Measurements from ENCODE around the gene ENOPH1.

ENOPH1 gene

DNA sequence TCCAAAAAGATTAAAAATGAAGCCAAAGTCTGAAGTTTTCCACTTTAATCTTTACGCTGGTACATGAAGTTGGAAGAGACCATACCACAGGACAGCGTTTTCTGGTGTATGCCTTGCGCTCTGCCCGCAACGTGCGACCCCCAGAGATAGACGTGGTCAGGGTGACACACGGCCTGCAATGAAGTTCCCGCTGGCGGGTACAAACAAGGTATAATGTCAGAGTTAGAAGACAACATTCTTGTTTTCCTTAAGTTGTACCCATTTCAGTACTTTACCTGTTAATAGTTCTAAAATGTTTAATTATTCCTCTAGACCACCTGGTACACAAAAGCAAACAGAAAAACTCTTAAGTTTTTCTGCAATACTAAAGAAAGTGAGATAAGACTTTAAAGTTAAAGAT is 4.9 kb upstream of the ENOPH1 start:
- no peak for FAIRE-seq

GRCh38 chr4:82428526-82428968 is 1.8 kb upstream of the ENOPH1 start:
- FAIRE-seq: peak; percentile 83
- DNase-seq (ENCODE audit: insufficient read length, low spot score): no peak

More for the DNA sequence above, 4.9 kb upstream of the ENOPH1 start:
- DNase-seq (ENCODE audit: insufficient read length, low spot score): no peak

GRCh38 chr4:82428969-82429727 is 1.2 kb upstream of the ENOPH1 start:
- FAIRE-seq: peak; percentile 94
- DNase-seq (ENCODE audit: insufficient read length, low spot score): peak; percentile 75

GRCh38 chr4:82429728-82430192 is 630 bp upstream of the ENOPH1 start:
- FAIRE-seq: no peak
- no peak for DNase-seq (ENCODE audit: insufficient read length, low spot score)

- FAIRE-seq (peak; percentile 37), DNase-seq (ENCODE audit: insufficient read length, low spot score) (no peak)
Measured at GRCh38 chr4:82430964-82431745, 765 bp downstream of the ENOPH1 start.

GRCh38 chr4:82431831-82432230 is 1.4 kb downstream of the ENOPH1 start:
- DNase-seq (ENCODE audit: insufficient read length, low spot score): no peak
- no peak for FAIRE-seq

DNA sequence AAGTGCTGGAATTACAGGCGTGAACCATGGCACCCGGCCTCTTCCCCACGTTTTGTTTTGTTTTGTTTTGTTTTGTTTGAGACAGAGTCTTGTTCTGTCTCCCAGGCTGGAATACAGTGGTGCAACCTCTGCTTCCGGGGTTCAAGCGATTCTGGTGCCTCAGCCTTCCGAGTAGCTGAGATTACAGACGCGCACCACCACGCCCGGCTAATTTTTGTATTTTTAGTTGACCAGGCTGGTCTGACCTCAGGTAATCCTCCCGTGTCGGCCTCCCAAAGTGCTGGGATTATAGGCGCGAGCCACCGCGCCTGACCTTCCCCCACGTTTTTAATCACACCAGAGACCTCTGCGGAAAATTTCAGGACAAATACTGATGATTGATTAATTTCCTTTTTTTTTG is 2.2 kb downstream of the ENOPH1 start:
- DNase-seq (ENCODE audit: insufficient read length, low spot score) (no peak), FAIRE-seq (no peak)

GRCh38 chr4:82433791-82434190 is 3.4 kb downstream of the ENOPH1 start:
- FAIRE-seq (no peak), DNase-seq (ENCODE audit: insufficient read length, low spot score) (no peak)

- no peak for FAIRE-seq
- DNase-seq (ENCODE audit: insufficient read length, low spot score): no peak
Measured at GRCh38 chr4:82434949-82435348, 4.6 kb downstream of the ENOPH1 start.

- FAIRE-seq (no peak), DNase-seq (ENCODE audit: insufficient read length, low spot score) (no peak)
Measured at GRCh38 chr4:82436130-82436529, 5.7 kb downstream of the ENOPH1 start.

GRCh38 chr4:82436780-82437179 is 6.4 kb downstream of the ENOPH1 start:
- FAIRE-seq: no peak
- DNase-seq (ENCODE audit: insufficient read length, low spot score): no peak

DNA sequence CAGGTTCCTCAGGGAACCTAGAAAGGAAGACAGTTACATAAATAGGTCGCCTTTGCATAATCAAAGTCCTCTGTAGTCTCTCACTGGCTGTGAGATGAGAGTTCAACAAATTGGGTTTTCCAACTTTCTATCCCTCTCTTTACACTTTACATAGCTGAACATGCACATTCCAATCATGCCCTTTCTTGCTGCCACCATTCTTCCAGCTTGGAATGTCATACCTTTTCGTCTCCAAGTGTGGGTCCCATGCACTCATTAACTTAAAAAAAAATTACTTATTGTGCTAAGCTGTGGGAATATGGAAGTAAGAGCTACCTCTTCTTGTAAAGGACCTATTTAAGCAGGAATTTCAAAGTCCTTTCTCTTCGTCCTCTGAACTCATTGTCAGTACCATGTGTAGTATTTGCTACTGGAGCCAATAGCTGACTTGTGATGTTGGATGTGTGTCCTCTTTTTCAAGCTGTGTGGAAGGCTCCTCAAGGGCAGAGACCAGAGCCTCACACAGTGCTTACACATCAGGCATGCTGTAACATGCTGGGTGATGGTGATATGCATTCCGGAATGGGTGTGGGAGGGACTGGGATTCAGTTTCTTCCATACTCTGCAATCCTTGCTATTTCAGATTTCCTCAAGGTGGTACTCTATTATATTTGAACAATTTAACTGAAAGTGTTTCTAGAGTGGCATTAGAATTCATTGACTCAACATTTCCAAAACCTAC is 7.1 kb downstream of the ENOPH1 start:
- DNase-seq (ENCODE audit: insufficient read length, low spot score): no peak
- FAIRE-seq: no peak

DNA sequence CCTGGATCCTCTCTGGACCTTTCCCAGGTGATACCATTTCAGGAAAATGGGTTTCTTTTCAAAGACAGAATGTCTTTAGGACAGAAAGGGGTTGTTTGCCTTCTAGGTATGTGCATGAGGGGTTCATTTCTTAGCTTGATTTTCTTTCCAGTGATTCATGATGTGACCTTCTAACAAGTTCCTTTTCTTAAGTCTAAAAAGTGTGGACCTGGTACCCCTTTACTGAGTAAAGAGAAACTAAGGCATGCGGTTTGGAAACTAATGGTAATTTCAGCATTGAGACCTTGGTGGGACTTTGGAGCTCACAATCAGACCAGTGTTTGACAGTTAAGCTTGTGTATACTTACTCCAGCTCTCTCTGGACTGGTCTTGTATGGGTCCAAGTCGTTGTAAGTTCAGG is 8.7 kb downstream of the ENOPH1 start:
- FAIRE-seq (no peak), DNase-seq (ENCODE audit: insufficient read length, low spot score) (no peak)

GRCh38 chr4:82447886-82448285 is 17.5 kb downstream of the ENOPH1 start:
- no peak for FAIRE-seq
- DNase-seq (ENCODE audit: insufficient read length, low spot score): no peak

- FAIRE-seq (no peak), DNase-seq (ENCODE audit: insufficient read length, low spot score) (no peak)
Measured at GRCh38 chr4:82450966-82451755, 20.8 kb downstream of the ENOPH1 start.

DNA sequence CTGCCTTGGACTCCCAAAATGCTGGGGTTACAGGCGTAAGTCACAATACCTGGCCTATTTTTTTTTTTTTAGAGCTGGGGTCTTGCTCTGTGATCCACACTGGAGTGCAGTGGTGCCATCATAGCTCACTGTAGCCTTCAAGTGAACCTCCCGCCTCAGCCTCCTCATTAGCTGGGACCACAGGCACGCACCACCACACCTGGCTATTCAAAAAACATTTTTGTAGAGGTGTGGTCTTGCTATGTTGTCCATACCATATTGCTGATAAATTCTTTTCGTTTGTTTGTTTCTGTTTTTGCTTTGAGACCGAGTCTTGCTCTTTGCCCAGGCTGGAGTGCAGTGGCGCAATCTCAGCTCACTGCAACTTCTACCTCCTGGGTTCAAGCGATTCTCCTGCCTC is 21.6 kb downstream of the ENOPH1 start:
- FAIRE-seq (no peak), DNase-seq (ENCODE audit: insufficient read length, low spot score) (no peak)

DNA sequence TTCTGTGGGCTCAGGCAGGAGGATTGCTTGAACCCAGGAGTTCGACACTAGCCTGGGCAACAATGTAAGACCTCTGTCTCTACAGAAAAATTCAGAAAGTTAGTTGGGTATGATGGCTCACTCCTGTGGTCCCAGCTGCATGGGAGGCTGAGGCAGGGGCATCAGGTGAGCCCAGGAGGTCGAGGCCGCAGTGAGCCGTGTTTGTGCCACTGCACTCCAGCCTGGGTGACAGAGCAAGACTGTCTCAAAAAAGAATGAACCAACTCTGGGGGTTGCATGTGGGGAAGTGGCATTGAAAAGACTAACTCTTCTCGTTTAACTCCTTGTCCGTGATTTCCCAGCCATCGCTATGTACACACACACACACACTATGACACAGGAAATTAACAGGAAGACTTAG is 26.9 kb downstream of the ENOPH1 start:
- DNase-seq (ENCODE audit: insufficient read length, low spot score) (no peak), FAIRE-seq (no peak)

DNA sequence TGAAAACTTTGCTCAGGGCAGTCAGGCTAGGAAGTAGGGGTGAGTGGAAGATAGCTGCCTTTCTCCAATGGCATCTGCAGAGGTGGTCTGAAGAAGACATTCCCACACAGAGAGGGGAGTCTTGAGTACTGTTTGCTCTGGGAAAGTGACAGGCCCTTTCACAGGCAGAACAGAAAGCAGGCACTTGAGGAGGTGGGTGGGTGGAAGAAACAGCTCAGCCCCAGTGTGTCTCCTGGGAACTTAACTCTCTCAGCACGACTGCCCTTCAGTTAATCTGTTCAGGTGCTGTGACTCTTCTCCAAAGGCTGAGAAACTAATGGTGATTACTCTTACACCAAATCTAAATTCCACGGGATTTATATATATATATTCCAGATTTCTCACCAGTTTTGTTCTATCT is 28.3 kb downstream of the ENOPH1 start:
- DNase-seq (ENCODE audit: insufficient read length, low spot score) (no peak), FAIRE-seq (no peak)

- DNase-seq (ENCODE audit: insufficient read length, low spot score) (no peak), FAIRE-seq (no peak)
Measured at GRCh38 chr4:82461710-82462109, 31.3 kb downstream of the ENOPH1 start.

DNA sequence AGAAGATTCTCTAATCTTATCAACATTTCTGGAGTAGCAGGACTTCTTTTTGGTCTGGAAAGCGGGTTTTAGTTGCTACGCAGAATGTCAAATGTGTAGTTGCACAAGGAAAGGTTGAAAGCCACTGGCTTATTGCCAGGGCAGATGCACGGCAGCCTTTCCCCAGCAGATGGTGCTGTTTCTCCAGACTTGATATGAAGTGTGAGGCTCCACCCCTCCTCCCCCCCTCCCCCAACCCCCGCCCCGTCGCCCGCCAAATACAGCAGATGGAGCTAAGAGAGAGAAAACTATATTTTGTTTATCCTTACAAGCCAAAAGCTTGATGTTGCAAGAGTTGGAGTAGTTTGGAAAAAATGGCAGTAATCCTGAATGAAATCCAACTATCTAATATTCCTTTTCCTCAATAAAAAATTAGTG is 32.0 kb downstream of the ENOPH1 start:
- DNase-seq (ENCODE audit: insufficient read length, low spot score) (peak; percentile 47), FAIRE-seq (no peak)

DNA sequence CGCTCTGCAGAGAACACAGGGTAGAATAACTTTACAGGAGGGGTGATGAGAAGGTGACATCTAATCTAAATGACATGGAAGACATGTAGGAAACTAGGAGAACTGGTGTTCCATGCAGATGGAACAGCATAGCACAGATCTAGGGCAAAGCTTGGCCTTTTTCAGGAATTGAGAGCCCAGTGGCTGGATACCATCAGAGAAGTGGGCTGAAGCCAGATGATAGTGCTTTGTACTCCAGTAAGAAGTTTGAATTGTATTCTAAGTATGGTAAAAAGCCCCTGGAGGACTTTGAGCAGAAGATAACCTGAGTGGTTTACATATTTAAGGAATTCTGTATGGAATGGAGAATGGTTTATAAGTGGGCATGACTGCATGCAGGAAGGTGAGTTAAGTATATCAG is 32.8 kb downstream of the ENOPH1 start:
- DNase-seq (ENCODE audit: insufficient read length, low spot score): no peak
- FAIRE-seq: no peak

Data from GM19239 (cell line).